NCI-H2081 (cell line): Measurements from ENCODE around the gene PSMB10.

Source experiments
- DNase-seq, 2 experiments: peaks; one replicate each; lab custom pipeline; 2025; lab: John Stamatoyannopoulos, UW

The PSMB10 gene

GRCh38 chr16:67963662-67964321 lies 27.1 kb upstream of the PSMB10 start:
- DNase-seq: no peak

GRCh38 chr16:67963292-67963661 lies 26.6 kb upstream of the PSMB10 start:
- DNase-seq: no peak

DNA sequence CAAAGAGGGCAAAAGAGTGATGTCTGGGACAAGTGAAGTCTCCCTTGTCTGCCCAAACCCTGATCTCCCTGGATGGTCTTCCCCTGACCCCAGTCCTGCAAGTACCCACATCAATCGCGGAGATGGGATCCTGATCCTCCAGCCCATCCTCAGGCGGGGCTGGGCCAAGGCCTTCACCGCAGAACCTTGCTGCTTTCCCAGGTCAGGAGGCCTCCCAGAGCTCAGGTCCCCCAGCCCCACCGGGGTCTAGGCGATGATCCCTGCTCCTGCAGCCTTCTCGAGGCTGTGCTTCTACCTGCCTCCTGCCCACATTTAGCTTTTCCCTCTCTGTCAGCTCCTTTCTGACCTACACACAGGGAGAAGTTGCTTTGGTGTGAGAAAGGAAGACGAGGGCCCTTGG lies 25.5 kb upstream of the PSMB10 start:
- no peak for DNase-seq

DNA sequence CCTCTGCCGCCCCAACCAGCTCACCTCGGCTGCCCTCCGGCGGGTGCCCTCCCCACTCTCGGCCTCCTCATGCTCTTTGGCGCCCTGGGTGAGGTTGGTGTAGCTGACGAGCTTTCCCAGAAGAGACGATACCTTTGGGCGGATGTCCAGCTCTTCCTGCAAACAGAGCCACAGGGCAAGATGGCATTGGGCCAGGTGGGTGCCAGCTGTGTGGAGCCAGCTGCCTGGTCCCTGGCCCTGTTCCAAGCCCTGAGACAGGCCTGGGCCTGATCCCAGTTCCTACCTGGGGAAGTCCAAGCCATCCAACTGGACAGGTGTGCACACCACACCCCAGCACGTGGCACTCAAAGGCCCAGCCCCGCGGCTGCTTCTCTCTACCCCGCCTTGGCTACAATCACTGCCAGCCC lies 24.9 kb upstream of the PSMB10 start:
- peak; percentile 96 to 98 for DNase-seq

DNA sequence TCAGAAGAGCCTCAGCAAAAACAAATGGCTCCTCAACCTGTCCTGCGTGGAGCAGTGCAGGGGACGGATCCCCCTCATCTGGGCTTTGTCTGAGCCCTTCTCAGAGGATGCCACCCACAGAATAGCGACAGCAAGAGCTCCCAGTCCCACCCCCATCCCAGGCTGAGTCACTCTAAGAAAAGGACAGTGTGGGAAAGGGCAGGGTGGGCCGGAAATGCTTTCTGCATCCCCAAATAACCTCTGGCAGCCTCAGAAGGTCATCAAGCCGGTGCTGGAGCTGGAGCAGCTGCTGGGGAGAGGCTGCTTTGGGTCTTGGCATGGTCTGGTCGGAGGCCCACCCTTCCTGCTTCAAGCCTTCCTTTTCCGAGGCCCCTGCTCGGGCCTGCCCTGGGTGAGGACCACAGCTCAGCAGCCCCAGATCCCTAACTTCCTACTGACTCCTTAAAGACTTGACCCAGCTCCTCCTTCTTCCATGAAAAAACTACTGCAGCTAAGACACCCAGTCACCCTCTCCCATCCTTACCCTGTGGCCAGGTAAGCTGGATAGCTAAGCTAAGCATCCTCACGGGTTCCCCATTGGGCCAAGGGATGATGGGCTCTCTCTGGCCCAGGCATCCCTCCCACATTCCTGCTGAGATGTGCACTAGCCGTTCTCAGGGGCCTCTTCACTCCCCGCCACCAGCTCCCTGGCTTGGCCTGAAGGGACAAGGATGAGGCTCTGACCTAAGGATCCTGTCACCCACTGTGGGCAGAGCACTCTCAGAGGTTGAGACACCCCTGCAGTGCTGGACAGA lies 23.1 kb upstream of the PSMB10 start:
- DNase-seq: no peak

GRCh38 chr16:67957622-67958021 lies 21.0 kb upstream of the PSMB10 start:
- DNase-seq: no peak

- DNase-seq: no peak
Measured at GRCh38 chr16:67954421-67955196, 18.0 kb upstream of the PSMB10 start.

DNA sequence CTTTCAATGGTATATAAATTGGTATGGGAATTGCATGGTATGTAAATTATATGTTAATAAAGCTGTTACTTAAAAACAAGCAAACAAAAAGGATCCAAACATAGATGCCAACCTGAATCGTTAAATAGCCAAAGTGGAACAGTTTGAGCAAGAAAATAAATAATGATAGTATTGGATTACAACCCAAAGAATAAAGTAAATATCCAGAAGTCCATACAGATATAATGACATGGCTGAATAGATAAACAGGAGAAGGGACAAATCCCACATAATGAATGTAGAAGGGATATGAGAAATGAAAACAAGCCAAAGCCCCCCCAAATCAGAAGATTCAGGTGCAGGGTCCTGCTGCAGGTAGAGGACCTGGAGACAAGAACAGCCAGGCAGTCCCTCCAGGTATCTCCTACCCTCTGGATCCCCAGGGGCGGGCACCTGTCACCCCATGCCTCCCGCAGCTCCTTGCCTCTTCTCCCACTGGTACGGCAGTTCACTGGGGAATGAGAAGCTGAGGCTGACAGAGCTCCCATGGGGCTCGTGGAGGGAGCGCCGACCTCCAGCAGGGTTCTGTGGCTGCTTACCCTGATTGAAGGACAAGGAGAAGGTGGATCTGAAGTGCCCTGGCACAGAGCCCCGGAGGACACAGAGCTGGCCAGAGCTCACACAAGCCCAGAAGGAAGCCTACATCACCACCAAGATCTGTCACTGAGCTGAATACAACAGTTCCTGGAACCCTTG lies 17.2 kb upstream of the PSMB10 start:
- no peak for DNase-seq

DNA sequence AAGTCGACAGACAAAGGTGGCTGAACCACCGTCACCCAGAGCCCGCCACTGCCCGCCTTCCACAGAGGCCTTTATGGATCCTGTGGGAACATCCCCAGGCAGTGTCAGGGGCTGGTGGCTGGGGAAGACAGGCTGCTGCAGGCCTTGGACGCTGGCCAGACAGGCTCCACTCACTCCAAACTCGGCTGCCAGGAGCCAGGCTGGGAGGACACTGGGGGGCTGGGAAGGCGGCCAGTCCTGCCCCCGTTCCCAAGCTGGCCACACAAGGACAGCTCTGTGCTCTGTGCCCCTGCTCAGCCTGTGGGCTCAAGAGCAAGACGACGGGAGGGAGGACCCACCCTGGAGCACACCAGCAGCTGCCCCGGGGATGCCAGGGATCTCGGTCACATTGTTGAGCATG lies 14.8 kb upstream of the PSMB10 start:
- DNase-seq: no peak

DNA sequence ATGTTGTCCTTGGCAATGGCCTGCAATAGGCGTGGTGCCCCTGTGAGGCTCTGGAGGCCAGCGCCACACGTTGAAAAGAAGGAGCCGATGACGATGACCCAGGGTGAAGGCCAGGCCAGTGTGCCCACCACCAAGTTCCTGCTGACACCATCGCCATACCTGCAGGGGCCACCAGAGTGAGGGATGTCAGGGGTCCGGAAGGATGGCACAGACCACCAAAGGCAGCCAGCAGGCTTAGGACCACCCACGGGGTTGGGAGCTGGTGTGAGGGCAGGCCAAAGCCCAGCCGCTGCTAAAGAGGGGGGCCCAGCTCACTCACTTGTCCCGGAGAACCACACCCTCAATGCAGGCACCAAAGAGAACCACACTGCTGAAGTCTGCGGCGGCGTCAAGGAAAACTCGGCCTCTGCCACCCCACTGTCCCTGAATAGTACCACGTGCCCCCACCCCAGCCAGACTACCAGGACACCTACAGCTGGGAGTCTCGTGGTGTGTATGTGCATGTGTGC lies 13.7 kb upstream of the PSMB10 start:
- no peak for DNase-seq

DNA sequence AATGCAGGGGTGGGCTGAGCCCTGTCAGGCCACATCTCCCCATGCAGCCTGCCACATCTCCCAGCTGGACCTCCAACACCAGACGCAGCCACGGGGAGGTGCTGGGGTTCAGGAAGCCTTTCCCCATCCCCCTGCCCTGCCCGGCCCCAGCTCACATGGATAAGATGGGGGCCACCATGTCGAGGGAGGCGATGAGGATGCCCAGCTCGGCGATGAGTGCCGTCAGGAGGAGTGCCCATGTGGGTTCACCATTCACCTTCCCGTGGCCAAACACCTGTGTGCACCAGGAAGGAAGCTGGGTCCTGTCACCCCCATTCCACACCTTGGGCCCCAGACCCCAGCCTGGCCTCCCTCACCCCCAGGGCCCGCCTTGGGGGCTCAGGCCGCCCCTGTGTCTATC lies 13.0 kb upstream of the PSMB10 start:
- no peak for DNase-seq

DNA sequence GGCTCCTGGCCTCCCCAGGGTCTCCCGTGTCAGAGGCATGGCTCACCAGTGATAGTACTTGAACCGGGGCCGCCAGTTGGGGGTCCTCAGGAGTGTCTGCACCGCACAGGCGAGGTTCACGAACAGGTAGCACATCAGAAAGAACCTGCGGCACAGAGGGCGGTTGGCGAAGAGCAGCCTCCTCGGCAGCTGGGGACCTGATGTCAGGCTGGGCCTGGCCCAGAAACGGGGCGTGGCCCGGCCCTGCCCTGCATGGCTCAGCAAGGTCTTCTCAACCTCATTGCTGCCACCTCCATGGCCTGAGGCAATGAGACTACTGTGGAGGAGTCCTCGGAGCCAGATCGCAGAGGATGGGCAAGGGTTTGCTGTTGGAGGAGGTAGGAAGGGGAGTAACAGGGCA lies 11.4 kb upstream of the PSMB10 start:
- DNase-seq: no peak

DNA sequence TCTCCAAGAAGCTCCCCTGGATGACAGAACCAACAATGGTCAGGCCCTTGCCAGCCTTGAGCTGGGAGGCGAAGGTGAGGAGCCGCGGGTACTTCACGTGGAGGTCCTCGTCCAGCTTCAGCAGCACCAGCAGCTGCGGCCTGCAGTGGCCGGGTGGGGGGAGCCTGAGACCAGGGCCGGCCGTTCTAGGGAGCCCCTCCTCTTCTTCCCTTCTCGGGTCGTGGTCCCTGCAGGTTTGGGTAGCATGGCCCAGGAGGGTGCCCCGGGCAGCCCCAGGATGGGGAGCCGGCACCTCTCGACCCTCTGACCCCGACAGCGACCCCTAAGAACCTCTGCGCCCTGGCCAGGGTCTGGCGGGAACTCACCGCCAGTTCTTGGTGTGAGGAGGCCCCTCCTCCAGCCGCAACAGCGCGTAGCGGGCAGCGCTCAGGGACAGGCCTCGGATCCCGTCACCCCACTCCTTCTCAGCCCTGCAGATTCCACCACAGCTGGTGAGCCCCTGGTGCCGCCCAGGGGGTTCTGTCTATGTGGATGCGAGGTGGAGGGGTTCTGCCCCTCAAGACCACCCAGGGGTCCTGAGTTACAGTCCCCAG lies 10.4 kb upstream of the PSMB10 start:
- DNase-seq: no peak

- no peak for DNase-seq
Measured at GRCh38 chr16:67946128-67946569, 9.5 kb upstream of the PSMB10 start.

DNA sequence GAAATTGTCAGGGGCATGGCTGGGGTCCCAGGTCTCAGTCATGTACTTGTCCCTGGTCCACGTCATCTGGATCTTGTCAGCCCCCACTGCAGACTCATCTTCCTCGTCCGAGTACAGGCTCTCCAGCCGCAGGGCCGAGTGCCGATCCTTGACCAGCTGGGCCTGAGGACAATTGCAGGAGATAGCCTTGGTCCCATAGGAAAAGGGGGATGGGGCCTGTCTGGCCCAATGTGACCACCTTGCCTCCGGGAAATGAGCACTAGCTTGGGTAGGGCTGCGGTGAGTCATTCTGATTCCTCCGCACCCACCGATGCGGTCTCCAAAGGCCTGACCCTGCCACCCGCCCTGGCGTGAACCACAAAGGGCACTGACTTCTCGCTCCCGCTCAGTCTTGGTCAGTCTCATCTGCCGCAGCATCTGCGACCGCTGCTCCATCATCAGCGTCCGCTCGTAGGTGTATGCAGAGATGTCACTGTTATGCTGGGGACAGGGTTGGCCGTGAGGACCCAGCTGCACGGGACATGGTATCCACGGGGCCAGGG lies 8.8 kb upstream of the PSMB10 start:
- no peak for DNase-seq

GRCh38 chr16:67944690-67945391 lies 8.2 kb upstream of the PSMB10 start:
- DNase-seq: no peak

DNA sequence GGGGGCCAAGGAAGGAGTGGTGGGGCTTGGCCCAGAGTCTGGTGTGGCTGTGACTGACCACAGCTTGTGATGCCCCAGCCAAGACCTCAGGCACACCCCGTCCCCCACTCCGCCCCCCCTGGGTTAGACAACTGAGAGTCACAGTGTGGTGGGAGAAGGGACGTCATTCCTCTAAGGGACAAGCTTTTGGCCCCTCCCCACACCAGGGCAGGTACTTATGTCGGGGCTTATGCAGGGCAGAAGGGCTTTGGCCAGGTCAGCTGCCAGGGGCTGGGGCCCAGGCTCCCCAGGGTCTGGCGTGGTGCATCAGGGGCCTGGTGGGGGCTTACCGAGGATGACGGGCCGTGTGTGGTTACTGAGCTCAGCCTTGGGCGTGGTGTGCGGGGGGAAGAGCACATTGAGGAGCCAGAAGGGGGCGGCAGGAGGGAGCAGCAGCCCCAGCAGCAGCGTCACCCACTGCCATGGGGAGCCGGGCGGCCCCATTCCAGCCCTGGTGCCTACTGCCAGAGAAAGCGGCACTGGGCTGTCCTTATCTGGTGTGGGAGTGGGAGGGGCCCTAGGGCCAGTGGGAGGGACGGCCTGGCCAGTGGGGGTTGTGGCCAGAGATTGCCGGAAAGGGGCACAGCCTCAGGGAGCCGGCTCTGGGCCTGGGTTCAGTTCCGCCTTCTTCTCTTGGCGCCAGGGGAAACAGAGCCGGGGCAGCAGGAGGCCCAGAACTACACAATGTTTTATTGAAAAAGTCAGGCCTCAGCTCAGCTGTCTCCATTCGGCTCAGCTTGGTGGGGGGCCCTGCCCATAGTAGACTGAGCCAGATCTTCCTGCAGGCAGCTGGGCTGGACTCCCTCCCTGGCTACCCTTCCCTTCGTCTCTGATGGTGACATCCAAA lies 7.2 kb upstream of the PSMB10 start, which contains the start of gene LCAT:
Gene LCAT (minus strand): TSS at position 502 of the 886 bp plus-strand sequence. CDS start 19 bp downstream, at position 483.
- DNase-seq: no peak

GRCh38 chr16:67943256-67943618 lies 6.6 kb upstream of the PSMB10 start:
- DNase-seq: no peak

DNA sequence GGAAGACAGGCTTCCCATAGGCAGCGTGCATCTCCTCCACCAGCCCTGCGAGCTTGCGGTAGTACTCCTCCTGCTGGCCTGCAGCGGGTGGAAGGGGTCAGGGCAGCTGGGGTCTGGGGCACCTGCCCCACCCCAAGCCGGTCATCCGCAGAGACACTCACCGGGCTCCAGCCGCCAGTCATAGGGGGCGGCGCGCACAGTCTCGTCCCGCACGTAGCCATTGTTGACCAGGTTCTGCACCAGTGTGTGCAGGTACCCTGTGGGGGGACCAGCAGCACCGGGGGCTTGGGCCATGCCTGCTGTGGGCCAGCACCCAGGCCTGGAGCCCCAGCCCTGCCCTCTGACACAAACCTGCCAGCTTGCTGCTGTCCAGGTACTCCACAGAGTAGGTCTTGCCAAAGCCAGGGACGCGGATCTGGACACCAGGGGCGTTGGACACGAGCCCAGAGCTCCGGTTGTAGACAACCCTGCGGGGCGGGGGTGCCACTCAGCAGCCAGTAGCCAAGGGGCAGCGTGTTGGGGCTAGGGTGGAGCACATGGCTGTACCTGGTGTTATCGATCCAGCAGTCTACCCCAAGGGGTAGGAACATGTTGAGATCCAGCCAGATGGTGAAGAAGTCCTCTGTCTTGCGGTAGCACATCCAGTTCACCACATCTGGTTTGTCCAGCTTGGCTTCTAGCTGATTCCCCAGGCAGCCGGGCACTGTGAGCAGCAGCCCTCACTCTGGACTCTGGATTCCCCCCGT lies 6.0 kb upstream of the PSMB10 start:
- no peak for DNase-seq
